Ammon's horn (tissue), 1 donor: Measurements from ENCODE around the gene INAFM1.

Experiments
- DNase-seq: peaks from one replicate; pipeline ENCODE4 v3.0.0-alpha.2; 2016; ENCODE audit warnings: low spot score

The INAFM1 gene

DNA sequence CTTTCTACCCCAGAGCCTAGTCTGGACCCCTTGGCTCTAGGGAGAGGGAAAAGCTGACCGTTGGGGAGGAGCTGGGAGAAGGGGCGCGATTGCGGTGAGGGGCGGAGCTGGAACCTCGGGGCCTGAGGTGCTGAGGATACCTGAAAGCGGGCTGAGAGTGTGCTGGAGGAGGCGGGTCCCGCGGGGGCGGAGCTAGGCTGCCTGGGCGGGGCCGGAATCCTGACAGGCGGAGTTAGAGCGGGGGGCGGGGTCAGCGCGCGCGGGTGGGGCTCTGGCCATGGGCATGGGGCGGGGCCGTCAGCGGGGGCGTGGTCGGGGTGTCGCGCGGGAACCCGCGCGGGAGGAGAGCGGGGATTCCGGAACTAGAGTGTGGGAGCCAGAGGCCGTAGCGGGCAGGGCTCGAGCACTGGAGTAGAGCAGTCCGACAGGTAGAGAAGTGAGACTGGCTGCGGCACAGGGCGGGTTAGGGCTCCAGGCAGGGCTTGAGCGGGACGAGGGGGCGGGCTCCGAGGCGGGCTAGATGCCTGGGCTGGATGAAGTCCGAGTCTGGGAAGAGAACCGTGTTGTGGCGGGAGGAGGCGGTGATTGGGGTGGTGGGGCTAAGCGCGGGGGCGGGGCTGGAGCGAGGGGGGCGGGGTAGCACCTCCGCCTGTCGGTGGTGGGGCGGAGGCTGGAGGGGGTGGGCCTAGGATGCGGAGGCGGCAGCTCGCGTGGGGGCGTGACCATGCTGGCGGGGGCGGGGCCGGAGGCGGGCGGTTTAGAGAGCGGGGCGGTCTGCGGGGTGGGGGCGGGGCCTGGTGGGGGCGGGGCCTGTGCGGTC is at the start of gene INAFM1:
Gene INAFM1 (plus strand): TSS at position 815 of the 820 bp plus-strand sequence. CDS start 35 bp downstream, outside the sequence.
- DNase-seq: peak; percentile 96

DNA sequence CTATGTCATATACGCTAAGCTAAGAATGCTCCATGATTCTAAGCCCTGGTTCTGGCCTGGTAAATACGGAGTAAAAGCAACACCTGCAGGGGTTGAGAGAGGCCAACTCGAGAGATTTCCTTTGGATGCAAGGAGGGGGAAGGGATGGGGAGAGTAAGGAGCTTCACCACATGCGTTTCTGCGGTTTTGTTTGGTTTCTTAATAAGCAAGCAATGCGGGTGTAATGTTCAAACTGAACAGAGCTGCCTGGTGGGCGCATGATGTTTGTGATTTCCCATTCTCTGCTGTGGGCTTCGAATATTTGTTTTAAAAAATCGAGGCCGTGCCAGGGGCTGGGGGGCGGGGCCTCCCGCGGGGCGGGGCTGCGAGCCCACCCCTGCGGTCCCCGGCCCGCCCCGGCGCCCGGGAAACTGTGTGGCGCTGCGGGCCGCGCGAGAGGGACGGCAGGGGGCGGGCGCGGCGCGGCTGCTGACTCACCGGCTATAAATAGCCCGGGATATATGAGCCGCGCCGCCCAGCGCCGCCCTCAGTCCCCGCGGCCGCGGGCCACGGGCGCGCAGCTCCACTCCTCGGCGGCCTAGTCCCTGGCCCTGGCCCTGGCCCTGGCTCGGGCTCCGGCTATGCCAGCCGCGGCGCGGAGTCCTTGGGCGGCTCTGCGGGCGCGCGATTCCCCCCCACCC is 48.8 kb upstream of the INAFM1 start:
- DNase-seq: peak; percentile 92

DNA sequence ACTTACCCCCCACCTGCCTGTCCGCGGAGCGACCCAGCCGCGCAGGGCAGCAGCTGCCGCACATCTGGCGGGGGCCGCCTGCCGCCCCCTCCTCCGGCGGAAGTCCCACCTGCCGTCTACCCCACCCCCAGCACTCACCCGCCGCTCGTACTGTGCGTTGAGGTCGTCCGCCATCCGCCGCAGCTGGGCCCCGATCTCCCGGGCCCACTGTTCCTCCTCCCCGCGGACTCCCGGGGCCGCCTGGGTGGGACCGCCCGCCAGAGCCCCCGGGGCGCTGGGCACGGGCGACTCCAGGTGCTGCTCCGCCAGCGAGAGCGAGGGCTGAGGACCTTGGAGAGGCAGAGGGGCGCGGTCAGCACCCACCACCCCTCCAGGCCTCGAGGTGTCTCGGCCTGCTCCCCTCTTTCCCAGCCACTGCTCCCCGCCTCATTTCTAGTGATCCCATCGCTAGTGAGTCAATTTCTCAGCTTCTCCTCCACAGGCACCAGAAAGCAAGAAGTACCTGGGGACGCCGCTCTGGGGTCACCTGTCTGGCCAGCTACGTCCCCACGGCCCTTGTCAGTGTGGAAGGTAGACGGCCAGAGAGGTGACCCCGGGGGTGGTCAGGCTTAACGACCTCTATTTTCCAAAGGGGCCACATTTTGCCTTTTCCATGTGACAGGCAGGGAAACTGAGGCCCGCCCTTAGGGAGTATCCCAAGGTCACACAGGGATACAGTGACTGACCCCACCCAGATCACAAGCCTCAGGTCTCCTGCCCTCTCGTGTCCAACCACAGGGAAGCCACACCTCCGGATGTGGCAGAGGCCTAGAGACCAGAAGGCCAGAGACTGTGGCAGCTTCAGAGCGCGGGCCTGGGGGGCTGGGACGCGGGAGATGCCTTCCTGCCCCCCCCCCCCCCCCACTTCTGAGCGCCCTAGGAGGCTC is 48.0 kb upstream of the INAFM1 start:
- DNase-seq: peak; percentile 59

DNA sequence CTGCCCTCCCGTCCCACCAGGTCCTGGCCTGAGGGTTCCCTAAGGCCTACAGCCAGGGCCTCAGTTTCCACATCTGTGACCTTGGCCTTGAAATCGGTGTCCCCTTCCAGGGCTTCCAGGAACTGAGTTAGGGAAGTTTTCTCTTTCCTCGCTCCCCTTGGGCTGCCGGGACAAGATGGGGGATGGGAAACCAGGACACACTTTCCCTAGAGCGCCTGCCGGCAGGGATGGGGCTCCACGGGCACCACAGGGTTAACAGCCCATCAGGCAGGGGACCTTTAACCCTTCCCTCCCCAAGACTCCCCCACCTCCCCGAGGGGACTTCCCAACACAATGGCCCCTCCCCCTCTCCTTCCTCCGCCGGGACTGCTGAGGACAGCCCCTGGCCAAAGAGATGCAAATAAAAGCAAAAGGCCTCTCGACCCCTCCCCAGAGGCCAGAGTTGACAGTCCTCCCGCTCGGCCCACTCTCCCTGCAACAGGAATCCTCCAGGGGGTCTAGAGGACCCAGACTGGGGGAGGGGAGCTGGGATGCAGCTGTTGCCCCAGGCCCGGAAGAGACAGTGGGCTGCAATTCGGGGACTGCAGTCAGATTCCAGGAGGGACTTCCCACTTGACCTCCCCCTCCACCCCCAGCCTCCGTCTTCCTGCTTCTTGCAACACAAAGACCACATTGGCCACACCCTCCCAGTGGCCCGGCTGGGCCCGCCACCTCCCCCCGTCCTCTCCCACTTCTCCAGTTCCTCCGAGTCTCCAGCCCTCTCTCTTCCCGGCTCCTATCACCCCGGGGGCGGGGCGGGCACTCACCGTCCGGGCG is 47.1 kb upstream of the INAFM1 start:
- DNase-seq: peak; percentile 69

DNA sequence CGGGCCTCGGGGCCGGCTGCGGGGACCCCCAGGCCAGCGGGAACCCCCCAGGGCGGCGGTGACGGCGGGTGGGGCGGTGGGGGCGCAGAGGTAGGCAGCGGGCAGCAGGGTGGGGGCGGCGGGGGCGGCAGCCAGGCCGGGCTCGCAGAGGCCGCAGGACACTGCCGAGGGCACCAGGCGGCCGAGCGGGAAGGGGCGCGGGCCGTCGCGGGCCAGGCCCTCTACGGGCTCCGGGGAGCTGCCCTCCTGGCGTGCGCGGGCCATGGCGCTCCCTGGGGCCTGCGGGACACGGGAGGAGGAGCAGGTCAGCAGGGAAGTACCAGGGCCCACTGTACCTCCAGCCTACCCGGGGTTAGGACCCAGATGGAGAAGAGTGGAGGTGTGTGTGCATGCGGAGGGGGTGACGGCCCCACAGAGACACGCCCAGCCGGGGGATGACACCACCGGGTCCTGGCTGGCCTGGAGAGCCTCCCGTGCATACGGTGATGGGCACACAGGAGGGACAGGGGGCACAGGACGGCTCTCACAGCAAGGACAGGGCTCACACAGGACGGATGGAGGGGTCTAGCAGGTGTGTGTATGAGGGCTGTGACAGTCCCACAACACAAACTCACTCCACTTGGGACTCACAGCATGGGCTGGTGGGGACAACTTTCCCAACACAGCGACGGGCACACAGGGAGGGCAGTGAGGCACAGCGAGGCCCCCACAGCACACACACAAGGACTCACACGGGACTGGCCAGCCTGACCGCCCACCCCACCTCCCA is 46.3 kb upstream of the INAFM1 start:
- no peak for DNase-seq

DNA sequence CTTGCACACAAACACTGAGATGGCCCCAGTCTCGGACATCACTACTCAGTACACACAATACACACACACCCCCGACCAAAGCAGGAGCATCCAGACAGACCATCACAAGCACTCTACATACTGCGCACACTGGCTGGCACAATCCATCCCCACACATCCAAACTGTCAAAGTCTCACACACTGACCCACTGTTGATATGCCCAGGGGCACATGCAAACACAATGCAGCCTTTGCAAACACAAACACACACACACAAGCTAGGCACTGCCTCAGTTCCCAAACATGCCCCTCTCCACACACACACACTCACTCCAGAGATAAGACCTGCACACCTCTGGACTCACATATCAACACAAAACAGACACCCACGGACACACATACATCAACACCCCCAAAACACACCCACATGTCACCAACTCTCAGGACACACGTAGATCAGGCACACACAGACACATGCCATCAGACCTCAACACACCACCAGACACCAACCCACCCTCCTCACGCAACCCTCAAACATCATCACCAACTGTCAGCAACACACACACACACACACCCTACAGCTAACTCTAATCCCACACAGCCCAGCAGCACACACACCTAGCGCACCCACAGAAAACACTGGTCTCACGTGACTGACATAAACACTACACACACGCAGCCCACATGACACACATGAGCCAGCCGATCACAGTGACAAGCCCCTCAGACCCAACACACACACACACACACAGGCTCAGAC is 45.6 kb upstream of the INAFM1 start:
- DNase-seq: peak; percentile 47

GRCh38 chr19:47229676-47230053 is 45.0 kb upstream of the INAFM1 start:
- no peak for DNase-seq

DNA sequence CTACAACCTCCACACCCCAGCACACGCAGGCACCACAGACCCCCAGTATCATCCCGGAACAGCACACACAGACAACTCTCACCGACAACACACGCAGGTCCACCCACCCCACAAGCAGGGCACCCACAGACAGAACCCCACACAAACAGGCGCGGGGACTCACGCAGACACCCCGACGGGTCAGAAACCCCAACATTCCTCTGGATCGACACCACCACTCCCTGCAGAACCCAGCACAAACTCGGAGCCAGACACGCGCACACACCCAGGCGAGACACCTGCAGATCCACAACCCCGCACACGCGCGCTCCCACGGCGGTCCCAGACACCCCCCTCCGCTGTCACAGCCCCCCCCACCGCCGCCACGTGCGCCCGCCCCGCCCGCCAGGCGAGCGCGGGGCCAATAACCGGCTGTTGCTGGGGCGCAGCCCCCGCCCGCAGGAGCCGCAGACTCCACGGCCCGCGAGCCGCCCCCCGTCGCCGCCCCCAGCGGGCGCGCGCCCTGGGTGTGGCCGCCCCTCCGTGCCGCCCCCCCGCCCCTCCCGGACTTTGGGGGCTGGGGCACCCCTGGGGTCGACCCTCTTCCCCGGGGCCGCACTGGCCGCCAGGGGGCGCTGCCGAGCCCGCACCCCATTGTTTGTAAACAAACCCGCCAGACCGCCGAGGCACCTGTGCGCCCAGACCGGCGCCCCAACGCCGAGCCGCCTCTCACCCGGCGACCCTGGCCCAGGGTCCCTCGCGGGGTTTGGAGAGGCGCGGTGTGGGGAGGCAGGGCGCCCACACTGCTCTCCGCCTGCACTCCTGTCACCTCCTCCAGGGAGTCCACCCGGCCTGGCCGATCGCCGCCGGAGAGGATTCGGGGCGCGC is 44.4 kb upstream of the INAFM1 start:
- peak; percentile 41 for DNase-seq

- DNase-seq: no peak
Measured at GRCh38 chr19:47230921-47231214, 43.8 kb upstream of the INAFM1 start, which contains the start of gene BBC3. Gene BBC3 (minus strand): TSS chr19:47231199. CDS start chr19:47228431, 2,768 bp downstream.

GRCh38 chr19:47231215-47232054 is 43.2 kb upstream of the INAFM1 start:
- peak; percentile 81 for DNase-seq

GRCh38 chr19:47232422-47233211 is 42.1 kb upstream of the INAFM1 start:
- no peak for DNase-seq

DNA sequence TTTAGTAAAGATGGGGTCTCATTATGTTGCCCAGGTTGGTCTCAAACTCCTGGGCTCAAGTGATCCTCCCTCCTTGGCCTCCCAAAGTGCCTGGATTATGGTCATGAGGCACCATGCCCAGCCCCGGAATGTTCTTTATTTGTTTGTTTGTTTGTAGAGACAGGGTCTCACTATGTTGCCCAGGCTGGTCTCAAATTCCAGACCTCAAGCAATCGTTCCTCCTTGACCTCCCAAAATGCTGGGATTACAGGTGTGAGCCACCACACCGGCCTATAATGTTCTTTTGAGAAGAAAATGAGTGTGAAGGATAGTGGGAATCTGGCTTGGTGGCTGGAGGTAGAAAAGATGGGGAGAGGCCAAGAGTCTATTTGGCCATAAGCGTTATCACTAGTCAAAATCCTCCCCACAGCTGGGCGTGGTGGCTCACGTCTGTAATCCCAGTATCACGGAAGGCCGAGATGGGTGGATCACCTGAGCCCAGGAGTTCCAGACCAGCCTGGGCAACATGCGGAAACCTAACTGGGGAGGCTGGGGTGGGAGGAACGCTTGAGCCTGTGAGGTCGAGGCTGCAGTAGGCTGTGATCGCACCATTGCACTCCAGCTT is 38.5 kb upstream of the INAFM1 start:
- no peak for DNase-seq

DNA sequence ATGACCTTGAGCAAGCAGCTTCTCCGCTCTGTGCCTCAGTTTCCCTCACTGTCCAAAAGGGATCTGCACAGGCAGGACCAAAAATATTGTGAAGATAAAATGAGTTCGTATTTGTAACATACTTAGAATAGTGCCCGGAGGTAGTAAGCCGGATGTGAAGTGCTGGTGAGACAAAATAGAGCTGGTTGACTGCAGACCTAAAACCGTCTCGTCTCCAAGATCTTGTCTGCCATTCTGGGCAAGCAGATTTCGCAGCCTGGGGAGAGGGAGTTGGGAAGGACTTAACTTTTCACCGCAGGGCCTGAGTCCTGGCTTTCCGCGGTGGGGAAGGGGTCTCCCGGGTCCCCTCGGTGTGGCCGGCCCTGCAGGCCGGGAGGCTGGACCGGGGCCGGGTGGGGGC is 35.5 kb upstream of the INAFM1 start:
- no peak for DNase-seq

DNA sequence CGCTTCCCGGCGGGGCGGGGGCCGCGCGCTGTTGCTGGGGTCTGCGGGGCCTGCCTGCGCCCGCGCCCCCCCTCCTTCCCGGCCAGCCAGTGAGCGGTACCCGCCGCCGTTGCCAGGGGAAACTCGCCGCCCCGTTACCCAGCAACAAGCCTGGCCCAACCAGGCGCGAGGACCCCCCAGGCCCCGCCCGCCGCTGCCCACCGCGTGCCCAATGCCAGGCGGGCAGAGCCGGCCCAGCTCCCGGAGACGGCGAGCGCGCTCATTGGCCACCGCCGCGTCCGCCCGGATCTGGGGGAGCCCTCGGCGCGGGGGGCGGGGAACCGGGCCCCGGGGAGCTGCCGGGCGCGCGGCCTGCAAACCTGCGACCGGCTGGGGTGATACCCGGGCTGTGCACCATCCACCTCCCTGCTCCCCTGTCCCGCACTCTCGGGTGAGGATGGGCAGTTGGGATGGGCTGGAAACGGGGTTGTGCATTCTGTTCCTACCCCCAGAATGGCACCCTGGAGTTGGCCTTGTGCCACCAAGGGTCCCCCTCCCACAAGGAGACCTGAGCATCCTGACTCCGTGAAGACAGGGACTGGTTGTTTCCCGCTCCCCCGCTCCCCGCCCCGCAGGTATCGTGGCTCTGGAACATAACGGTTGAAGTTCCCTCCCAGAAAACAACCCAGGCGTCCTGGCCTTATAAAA is 34.9 kb upstream of the INAFM1 start:
- peak; percentile 92 for DNase-seq

GRCh38 chr19:47240556-47240955 is 34.1 kb upstream of the INAFM1 start:
- DNase-seq: no peak
